Measurements from ENCODE around the gene TSHZ2. TPM values are rescaled to one million over a fixed set of nuclear protein-coding genes. Genes with fewer than 3 reads are reported as not detected.

TSHZ2 gene
- total and polyA plus RNA-seq, 4 donors, result 0.93 to 8.8 (median 3.8) TPM

DNA sequence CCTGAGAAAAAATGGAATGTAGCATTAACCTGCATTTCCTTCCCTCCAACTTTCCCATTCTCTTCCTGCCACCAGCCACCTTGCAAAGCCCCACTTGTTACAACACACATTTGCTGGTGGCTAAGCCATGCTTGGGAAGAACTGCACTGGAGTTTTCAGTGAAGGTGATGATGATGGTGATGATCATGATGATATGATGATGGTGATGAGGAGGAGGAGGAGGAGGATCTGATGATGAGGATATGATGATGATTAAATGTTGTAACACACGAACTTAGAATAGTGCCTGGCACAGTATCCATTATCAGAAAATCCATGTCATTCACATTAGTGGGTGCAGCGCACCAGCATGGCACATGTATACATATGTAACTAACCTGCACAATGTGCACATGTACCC, 297.2 kb downstream of the TSHZ2 start:
- Histone ChIP-seq H3K27me3 (ENCODE audit: control insufficient read depth in 3 of 3, insufficient read depth in 3 of 3, low read length in 2 of 3) (no peaks in the 10 kb centered on the region), H3K4me1 (ENCODE audit: control insufficient read depth in 5 of 5, insufficient read depth in 5 of 5, low read length in 5 of 5) (no peaks in the 10 kb centered on the region), H3K27ac (ENCODE audit: low read depth in 1 of 2, low read length in 1 of 2) (no peak overlapping the region), H3K9me3 (ENCODE audit: control insufficient read depth in 4 of 4, insufficient read depth in 3 of 4, low read length in 3 of 4) (peaks cover 0 to 3% (median 0%) of the 10 kb centered on the region in 4 donors), H3K9ac (ENCODE audit: insufficient read depth in 1 of 2, low read length in 2 of 2) (no peak overlapping the region), H3K4me3 (no peak overlapping the region), H3K36me3 (ENCODE audit: control insufficient read depth in 4 of 4, insufficient read depth in 4 of 4, low read length in 4 of 4) (no peaks in the 10 kb centered on the region)
- ATAC-seq (ENCODE audit: insufficient read depth, low FRiP score) (no peak), DNase-seq (no peak)
- TF ChIP-seq, protein P1, sequence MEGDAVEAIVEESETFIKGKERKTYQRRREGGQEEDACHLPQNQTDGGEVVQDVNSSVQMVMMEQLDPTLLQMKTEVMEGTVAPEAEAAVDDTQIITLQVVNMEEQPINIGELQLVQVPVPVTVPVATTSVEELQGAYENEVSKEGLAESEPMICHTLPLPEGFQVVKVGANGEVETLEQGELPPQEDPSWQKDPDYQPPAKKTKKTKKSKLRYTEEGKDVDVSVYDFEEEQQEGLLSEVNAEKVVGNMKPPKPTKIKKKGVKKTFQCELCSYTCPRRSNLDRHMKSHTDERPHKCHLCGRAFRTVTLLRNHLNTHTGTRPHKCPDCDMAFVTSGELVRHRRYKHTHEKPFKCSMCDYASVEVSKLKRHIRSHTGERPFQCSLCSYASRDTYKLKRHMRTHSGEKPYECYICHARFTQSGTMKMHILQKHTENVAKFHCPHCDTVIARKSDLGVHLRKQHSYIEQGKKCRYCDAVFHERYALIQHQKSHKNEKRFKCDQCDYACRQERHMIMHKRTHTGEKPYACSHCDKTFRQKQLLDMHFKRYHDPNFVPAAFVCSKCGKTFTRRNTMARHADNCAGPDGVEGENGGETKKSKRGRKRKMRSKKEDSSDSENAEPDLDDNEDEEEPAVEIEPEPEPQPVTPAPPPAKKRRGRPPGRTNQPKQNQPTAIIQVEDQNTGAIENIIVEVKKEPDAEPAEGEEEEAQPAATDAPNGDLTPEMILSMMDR (IDR thresholded peaks at IDR 0.05; ENCODE audit: control extremely low read depth, extremely low read depth), result no peak
- 92 to 94% methylated on average over 2 of the region's 2 CpGs for WGBS, 2 donors

DNA sequence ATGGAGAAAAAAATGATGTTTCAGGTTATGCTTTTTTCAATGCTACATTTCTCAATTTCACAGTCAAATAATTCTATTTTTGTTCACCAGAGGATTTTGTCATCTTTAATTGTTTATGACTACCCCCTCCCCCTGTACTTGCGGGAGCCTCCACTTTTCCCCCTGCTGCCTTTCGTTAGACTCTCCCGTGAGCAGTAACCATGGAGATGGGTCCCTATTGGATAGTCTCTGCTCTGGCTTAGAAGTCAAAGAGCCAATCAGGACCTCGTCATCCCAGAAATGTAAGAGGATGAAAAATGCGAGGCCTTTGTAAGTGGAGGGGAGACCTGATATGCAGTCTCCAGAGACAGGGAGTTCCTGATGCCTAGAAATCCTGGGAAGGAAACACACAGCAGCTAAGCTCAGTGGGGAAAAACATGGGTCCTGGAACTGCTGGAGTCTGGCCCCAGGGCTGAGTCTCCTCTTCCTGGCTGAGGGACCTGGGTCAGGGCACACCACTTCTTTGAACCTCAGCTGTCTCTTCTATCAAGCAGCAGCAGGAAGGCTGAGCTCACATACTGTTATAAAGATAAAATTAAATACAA, 298.7 kb downstream of the TSHZ2 start:
- no peak overlapping the region for H3K9ac ChIP-seq (ENCODE audit: insufficient read depth in 1 of 2, low read length in 2 of 2)
- DNase-seq (no peak), ATAC-seq (ENCODE audit: insufficient read depth, low FRiP score) (no peak)
- 82 to 91% methylated on average over 5 of the region's 5 CpGs for WGBS, 2 donors
- no peaks in the 10 kb centered on the region for H3K36me3 ChIP-seq (ENCODE audit: control insufficient read depth in 4 of 4, insufficient read depth in 4 of 4, low read length in 4 of 4)
- no peaks in the 10 kb centered on the region for H3K4me1 ChIP-seq (ENCODE audit: control insufficient read depth in 5 of 5, insufficient read depth in 5 of 5, low read length in 5 of 5)
- H3K27me3 ChIP-seq (ENCODE audit: control insufficient read depth in 3 of 3, insufficient read depth in 3 of 3, low read length in 2 of 3), result no peaks in the 10 kb centered on the region
- peaks cover 0 to 3% (median 0%) of the 10 kb centered on the region in 4 donors for H3K9me3 ChIP-seq (ENCODE audit: control insufficient read depth in 4 of 4, insufficient read depth in 3 of 4, low read length in 3 of 4)
- no peak overlapping the region for H3K27ac ChIP-seq (ENCODE audit: low read depth in 1 of 2, low read length in 1 of 2)
- TF ChIP-seq, protein P1 (IDR thresholded peaks at IDR 0.05; ENCODE audit: control extremely low read depth, extremely low read depth), result no peak
- no peak overlapping the region for H3K4me3 ChIP-seq

DNA sequence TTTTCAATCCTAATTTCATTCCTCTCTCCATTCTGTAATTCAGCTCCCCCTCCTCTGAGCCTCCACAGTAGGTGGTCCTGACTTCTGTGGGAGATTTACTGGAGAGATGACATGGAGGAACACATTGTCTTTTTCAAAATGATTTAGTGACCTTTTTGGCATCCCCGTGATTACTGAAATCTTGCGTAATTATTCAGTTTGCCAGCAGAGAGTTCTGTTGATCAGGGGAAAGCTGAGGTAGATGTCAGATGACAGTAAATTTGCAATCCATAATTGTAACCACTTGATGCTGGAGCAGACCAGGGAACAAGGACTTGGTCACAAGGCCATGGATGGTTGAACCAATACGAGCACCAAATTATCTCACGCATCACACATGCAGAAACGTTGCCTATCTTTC, 302.2 kb downstream of the TSHZ2 start:
- no peak overlapping the region for H3K4me3 ChIP-seq
- no peak overlapping the region for H3K9ac ChIP-seq (ENCODE audit: insufficient read depth in 1 of 2, low read length in 2 of 2)
- no peaks in the 10 kb centered on the region for H3K4me1 ChIP-seq (ENCODE audit: control insufficient read depth in 5 of 5, insufficient read depth in 5 of 5, low read length in 5 of 5)
- peaks cover 0 to 3% (median 0%) of the 10 kb centered on the region in 4 donors for H3K9me3 ChIP-seq (ENCODE audit: control insufficient read depth in 4 of 4, insufficient read depth in 3 of 4, low read length in 3 of 4)
- 80 to 90% methylated on average over 5 of the region's 5 CpGs for WGBS, 2 donors
- H3K36me3 ChIP-seq (ENCODE audit: control insufficient read depth in 4 of 4, insufficient read depth in 4 of 4, low read length in 4 of 4), result no peaks in the 10 kb centered on the region
- H3K27me3 ChIP-seq (ENCODE audit: control insufficient read depth in 3 of 3, insufficient read depth in 3 of 3, low read length in 2 of 3), result no peaks in the 10 kb centered on the region
- TF ChIP-seq, protein P1 (IDR thresholded peaks at IDR 0.05; ENCODE audit: control extremely low read depth, extremely low read depth), result no peak
- H3K27ac ChIP-seq (ENCODE audit: low read depth in 1 of 2, low read length in 1 of 2), result no peak overlapping the region
- ATAC-seq (ENCODE audit: insufficient read depth, low FRiP score) (no peak), DNase-seq (no peak)

DNA sequence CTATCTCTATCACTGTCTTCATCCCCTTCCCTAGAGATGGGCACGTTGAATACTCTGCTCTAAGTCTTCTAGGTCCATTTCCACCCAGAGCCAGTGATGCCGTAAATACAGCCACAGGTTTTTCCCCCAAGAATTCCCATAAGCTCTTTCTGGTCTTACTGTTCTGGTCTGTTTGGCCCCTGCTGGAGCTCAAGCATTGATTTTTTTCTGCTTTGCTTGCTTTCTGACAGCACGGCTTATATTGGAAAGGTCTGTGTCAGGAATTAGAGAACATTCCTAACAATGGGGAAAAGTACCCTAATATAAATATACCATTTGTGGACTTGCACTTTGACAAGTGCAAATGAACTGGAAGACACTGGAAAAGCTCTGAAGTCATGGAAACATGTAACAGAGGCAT, 302.6 kb downstream of the TSHZ2 start:
- H3K27me3 ChIP-seq (ENCODE audit: control insufficient read depth in 3 of 3, insufficient read depth in 3 of 3, low read length in 2 of 3), result no peaks in the 10 kb centered on the region
- 62 to 89% methylated on average over 3 of the region's 3 CpGs for WGBS, 2 donors
- H3K9me3 ChIP-seq (ENCODE audit: control insufficient read depth in 4 of 4, insufficient read depth in 3 of 4, low read length in 3 of 4), result peaks cover 0 to 3% (median 0%) of the 10 kb centered on the region in 4 donors
- TF ChIP-seq, protein P1 (IDR thresholded peaks at IDR 0.05; ENCODE audit: control extremely low read depth, extremely low read depth), result no peak
- no peak overlapping the region for H3K4me3 ChIP-seq
- ATAC-seq (ENCODE audit: insufficient read depth, low FRiP score) (no peak), DNase-seq (no peak)
- no peaks in the 10 kb centered on the region for H3K4me1 ChIP-seq (ENCODE audit: control insufficient read depth in 5 of 5, insufficient read depth in 5 of 5, low read length in 5 of 5)
- no peak overlapping the region for H3K27ac ChIP-seq (ENCODE audit: low read depth in 1 of 2, low read length in 1 of 2)
- no peaks in the 10 kb centered on the region for H3K36me3 ChIP-seq (ENCODE audit: control insufficient read depth in 4 of 4, insufficient read depth in 4 of 4, low read length in 4 of 4)
- no peak overlapping the region for H3K9ac ChIP-seq (ENCODE audit: insufficient read depth in 1 of 2, low read length in 2 of 2)
